H1 (cell line): Measurements from ENCODE around the gene ENDOG. TPM values are rescaled to one million over a fixed set of nuclear protein-coding genes. Genes with fewer than 3 reads are reported as not detected.

Experiments
- CTCF ChIA-PET: fragments of 300-600 bp; sonication (Branson Sonifier 250); formaldehyde crosslinking; loops from one replicate; lab custom pipeline; 2021; ENCODE audit not compliant: partially characterized antibody; lab: Charles Lee
- POLR2A ChIA-PET: fragments of 300-600 bp; sonication (Branson Sonifier 250); formaldehyde crosslinking; loops from one replicate; lab custom pipeline; 2021; ENCODE audit warnings: inconsistent platforms; ENCODE audit not compliant: partially characterized antibody; lab: Charles Lee
- DNase-seq, 2 experiments: peaks; one replicate each; pipeline versions ENCODE4 v3.0.0 to v3.0.0-alpha.2; 2010 to 2022; ENCODE audit warnings: low spot score in 2 of 2, low read depth in 1 of 2, mixed read lengths in 1 of 2
- FAIRE-seq: peaks from 2 replicates; lab custom pipeline; 2011; peaks lifted over from hg19 to GRCh38; lab: Jason Lieb, UNC
- H2AFZ ChIP-seq: 2 replicates; pipeline ENCODE4 v1.8.1; 2012; ENCODE audit warnings: low read length, inconsistent platforms
- H2AK5ac ChIP-seq: 2 replicates; pipeline ENCODE4 v1.6.1; 2013; ENCODE audit warnings: low read depth, low read length
- H2BK120ac ChIP-seq: replicated peaks from 2 replicates; pipeline ENCODE3; 2013; ENCODE audit warnings: low read depth, low read length, inconsistent platforms
- H2BK12ac ChIP-seq: 2 replicates; pipeline ENCODE4 v1.6.1; 2013; ENCODE audit warnings: low read depth, low read length
- H2BK15ac ChIP-seq: 2 replicates; pipeline ENCODE4 v1.6.1; 2013; ENCODE audit warnings: low read length
- H2BK20ac ChIP-seq: 2 replicates; pipeline ENCODE4 v1.6.1; 2013; ENCODE audit warnings: low read length
- H2BK5ac ChIP-seq: 2 replicates; pipeline ENCODE4 v1.6.1; 2013; ENCODE audit warnings: low read depth, low read length
- H3K14ac ChIP-seq: 2 replicates; pipeline ENCODE4 v1.6.1; 2013; ENCODE audit warnings: inconsistent platforms; ENCODE audit not compliant: insufficient read length
- H3K18ac ChIP-seq: 2 replicates; pipeline ENCODE4 v1.6.1; 2013; ENCODE audit warnings: low read length; ENCODE audit errors: extremely low read depth
- H3K23ac ChIP-seq: 2 replicates; pipeline ENCODE4 v1.6.1; 2013; ENCODE audit warnings: inconsistent platforms; ENCODE audit not compliant: insufficient read length
- H3K23me2 ChIP-seq: 2 replicates; pipeline ENCODE4 v1.6.1; 2013; ENCODE audit warnings: low read depth, low read length
- H3K27ac ChIP-seq: 2 replicates; pipeline ENCODE4 v1.6.1; 2011; ENCODE audit warnings: low read depth, low read length, inconsistent platforms
- H3K27me3 ChIP-seq, 4 experiments: replicated peaks in 1 of 4; 1 replicate in 1 of 4; 2 replicates in 3 of 4; pipeline versions ENCODE4 v1.6.1 to v1.8.1; 2011 to 2013; ENCODE audit warnings: low read length in 3 of 4, mild to moderate bottlenecking in 3 of 4, inconsistent platforms in 2 of 4, mixed read lengths in 2 of 4, moderate library complexity in 1 of 4; ENCODE audit not compliant: control insufficient read depth in 3 of 4, insufficient read depth in 3 of 4; ENCODE audit errors: extremely low read depth in 1 of 4
- H3K36me3 ChIP-seq, 4 experiments: 2 replicates each; pipeline versions ENCODE4 v1.6.1 to v1.8.1; 2011 to 2013; ENCODE audit warnings: mild to moderate bottlenecking in 4 of 4, low read length in 3 of 4, moderate library complexity in 2 of 4, control low read depth in 1 of 4, inconsistent platforms in 1 of 4; ENCODE audit not compliant: insufficient read depth in 4 of 4, control insufficient read depth in 2 of 4
- H3K4ac ChIP-seq: replicated peaks from 2 replicates; pipeline ENCODE3; 2013; ENCODE audit warnings: low read length, low read depth, mixed read lengths, inconsistent platforms; ENCODE audit not compliant: insufficient read length
- H3K4me1 ChIP-seq, 4 experiments: replicated peaks in 1 of 4; 1 replicate in 1 of 4; 2 replicates in 3 of 4; pipeline versions ENCODE4 v1.6.1 to v1.8.1; 2011 to 2013; ENCODE audit warnings: low read length in 3 of 4, inconsistent platforms in 2 of 4, mixed read lengths in 1 of 4; ENCODE audit not compliant: insufficient read depth in 4 of 4, control insufficient read depth in 3 of 4
- H3K4me2 ChIP-seq, 2 experiments: 2 replicates each; pipeline versions ENCODE4 v1.6.1 to v1.8.1; 2011 to 2013; ENCODE audit warnings: low read depth in 2 of 2, low read length in 2 of 2, control low read depth in 1 of 2, inconsistent platforms in 1 of 2, mild to moderate bottlenecking in 1 of 2; ENCODE audit not compliant: insufficient read depth in 1 of 2
- H3K4me3 ChIP-seq, 4 experiments: fragments of 200-600, 300-600 bp in 1 of 4; sonication (generic), shearing (Covaris generic), sonication (Bioruptor Twin) in 1 of 4; 2 replicates each; pipeline versions ENCODE4 v1.5.1 to v1.8.1; 2011 to 2016; ENCODE audit warnings: low read length in 4 of 4, low read depth in 3 of 4, control low read depth in 2 of 4, inconsistent platforms in 2 of 4, mild to moderate bottlenecking in 2 of 4, mixed read lengths in 1 of 4, moderate library complexity in 1 of 4; ENCODE audit not compliant: insufficient read depth in 2 of 4; ENCODE audit errors: extremely low read depth in 1 of 4
- H3K56ac ChIP-seq: replicated peaks from 2 replicates; pipeline ENCODE3; 2013; ENCODE audit warnings: low read depth, mild to moderate bottlenecking, mixed read lengths, low read length, inconsistent platforms; ENCODE audit not compliant: insufficient read length
- H3K79me1 ChIP-seq: 2 replicates; pipeline ENCODE4 v1.6.1; 2013; ENCODE audit warnings: low read depth, low read length, control low read depth
- H3K79me2 ChIP-seq, 2 experiments: 2 replicates each; pipeline versions ENCODE4 v1.6.1 to v1.8.1; 2012 to 2013; ENCODE audit warnings: low read length in 2 of 2, mild to moderate bottlenecking in 2 of 2, inconsistent platforms in 1 of 2; ENCODE audit not compliant: insufficient read depth in 2 of 2, control insufficient read depth in 1 of 2
- H3K9ac ChIP-seq, 4 experiments: replicated peaks in 1 of 4; 1 replicate in 1 of 4; 2 replicates in 3 of 4; pipeline versions ENCODE4 v1.6.1 to v1.8.1; 2011 to 2013; ENCODE audit warnings: low read depth in 3 of 4, low read length in 3 of 4, control low read depth in 2 of 4, mild to moderate bottlenecking in 2 of 4, moderate library complexity in 2 of 4, inconsistent platforms in 1 of 4; ENCODE audit errors: extremely low read depth in 1 of 4
- H3K9me3 ChIP-seq, 2 experiments: 2 replicates each; pipeline versions ENCODE4 v1.6.1 to v1.8.1; 2012 to 2013; ENCODE audit warnings: mild to moderate bottlenecking in 2 of 2, moderate library complexity in 2 of 2, control low read depth in 1 of 2, inconsistent platforms in 1 of 2, low read depth in 1 of 2, low read length in 1 of 2, mixed read lengths in 1 of 2; ENCODE audit not compliant: insufficient read depth in 2 of 2
- H4K20me1 ChIP-seq, 2 experiments: replicated peaks in 1 of 2; 2 replicates each; pipeline versions ENCODE3 to v1.8.1; 2011 to 2013; ENCODE audit warnings: inconsistent platforms in 2 of 2, low read length in 2 of 2, mild to moderate bottlenecking in 1 of 2; ENCODE audit not compliant: insufficient read depth in 2 of 2, control insufficient read depth in 1 of 2
- H4K5ac ChIP-seq: 2 replicates; pipeline ENCODE4 v1.6.1; 2013; ENCODE audit warnings: low read length, low read depth, mixed read lengths, inconsistent platforms; ENCODE audit not compliant: insufficient read length
- H4K8ac ChIP-seq: 2 replicates; pipeline ENCODE4 v1.8.0; 2013; ENCODE audit warnings: mild to moderate bottlenecking, moderate library complexity, low read length, inconsistent platforms; ENCODE audit not compliant: insufficient read depth; ENCODE audit errors: extremely low read depth
- H4K91ac ChIP-seq: replicated peaks from 2 replicates; pipeline ENCODE3; 2013; ENCODE audit warnings: low read length, mixed read lengths, inconsistent platforms; ENCODE audit not compliant: insufficient read length
- ASH2L ChIP-seq: fragments of 200-600, 300-600 bp; sonication (generic); IDR thresholded peaks from one replicate; pipeline ENCODE4 v1.7.1; 2017; ENCODE audit warnings: low read length
- CHD2 ChIP-seq: IDR thresholded peaks from 2 replicates; pipeline ENCODE4 v1.6.1; 2012; ENCODE audit warnings: low read length, improper control_type of control experiment
- EGR1 ChIP-seq: IDR thresholded peaks from 2 replicates; pipeline ENCODE4 v1.6.1; 2011; ENCODE audit warnings: low read depth, low read length, borderline replicate concordance
- FOSL1 ChIP-seq: IDR thresholded peaks from 2 replicates; pipeline ENCODE4 v1.6.1; 2011; ENCODE audit warnings: mild to moderate bottlenecking, low read depth, low read length, moderate library complexity; ENCODE audit not compliant: insufficient read depth
- SP4 ChIP-seq: IDR thresholded peaks from 2 replicates; pipeline ENCODE4 v1.6.1; 2012; ENCODE audit warnings: low read length, inconsistent platforms
- WGBS, 2 experiments: shearing (Covaris generic) in 1 of 2; methylation state at CpG; one replicate each; pipeline versions ENCODE4 v1.1.6 to v1.1.7; 2013 to 2015; ENCODE audit warnings: low lambda C conversion rate in 2 of 2, mixed read lengths in 2 of 2, inconsistent platforms in 1 of 2, low coverage in 1 of 2, missing lambda C conversion rate in 1 of 2; ENCODE audit not compliant: insufficient replicate concordance in 2 of 2, insufficient coverage in 1 of 2, insufficient read length in 1 of 2; ENCODE audit errors: extremely low coverage in 1 of 2, missing lambda C conversion rate in 1 of 2; 5-methylcytosine and 5-hydroxymethylcytosine counted together
- polyA plus RNA-seq, 7 experiments: library from polyadenylated mRNA; depleted of rRNA in 3 of 7; stranded (reverse) in 5 of 7; unstranded in 2 of 7; fragments of >200 nt in 5 of 7; fragments of 200-250 nt in 2 of 7; gene quantifications; 1 replicate in 5 of 7; 2 replicates in 1 of 7; 4 replicates in 1 of 7; pipeline versions ENCODE4 v1.2.1 to v1.2.3, GENCODE V29; 2011 to 2013; ENCODE audit warnings: missing spikeins in 2 of 7, mixed read lengths in 2 of 7
- total RNA-seq: library from RNA; stranded (reverse); fragmentation: NEBNext Ultra II Directional; extraction: Animal tissue kit (Norgen Biotek cat#: 25700); gene quantifications from 2 replicates; pipeline ENCODE4 v1.2.1, GENCODE V29; 2021

ENDOG gene
- total and polyA plus RNA-seq, 2 of the 8 experiments (the other 6 are each of a cell fraction or from before 2014, with no cell fraction given), result 17.5 to 23.4 TPM

DNA sequence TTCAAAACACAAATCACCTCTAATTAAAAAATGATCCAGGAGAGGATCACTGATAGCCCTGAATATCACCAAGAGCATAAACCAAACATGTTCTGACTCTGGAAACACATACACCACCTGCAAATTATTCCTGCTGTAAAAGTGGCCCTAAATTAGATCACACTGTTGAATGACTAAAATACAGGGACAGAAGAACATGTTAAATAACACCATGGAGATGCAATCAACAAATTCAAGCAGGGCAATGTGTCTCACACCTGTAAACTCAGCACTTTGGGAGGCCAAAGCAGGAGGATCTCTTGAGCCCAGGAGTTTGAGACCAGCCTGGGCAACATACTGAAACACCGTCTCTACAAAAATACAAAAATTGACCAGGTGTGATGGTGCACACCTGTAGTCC, 29.5 kb downstream of the ENDOG start:
- TF ChIP-seq FOSL1 (no peak), CHD2 (no peak), ASH2L (no peak), EGR1 (no peak), SP4 (no peak)
- TF ChIP-seq, all 59 proteins: peak for 0
- Histone ChIP-seq H3K79me2 (peaks cover 0 to 5% of the 10 kb centered on the region in 2 experiments; a peak in 1 of 4 replicates), H4K8ac (no peak overlapping the region), H4K20me1 (peaks cover 0 to 5% of the 10 kb centered on the region in 2 experiments), H3K23ac (no peak overlapping the region), H2AK5ac (no peak overlapping the region), H3K56ac (no peak overlapping the region), H3K4me3 (no peak overlapping the region), H2BK15ac (no peak overlapping the region), H3K14ac (no peak overlapping the region), H3K23me2 (no peaks in the 10 kb centered on the region), H3K4me2 (no peak overlapping the region), H4K5ac (no peak overlapping the region), H3K4me1 (no peaks in the 10 kb centered on the region), H3K36me3 (0 out of 8 replicates have a peak, but pooled peaks cover 0 to 3% (median 0%) of the 10 kb centered on the region in 4 experiments), H3K9ac (no peak overlapping the region), H3K18ac (no peak overlapping the region), H3K27me3 (no peaks in the 10 kb centered on the region), H3K4ac (no peak overlapping the region), H4K91ac (no peak overlapping the region), H3K27ac (no peak overlapping the region), H2BK120ac (no peak overlapping the region), H2BK20ac (no peak overlapping the region), H2BK12ac (no peak overlapping the region), H3K9me3 (peaks cover 8 to 12% of the 10 kb centered on the region in 2 experiments; a peak in 3 of 4 replicates), H2BK5ac (no peak overlapping the region), H2AFZ (no peak overlapping the region), H3K79me1 (0 out of 2 replicates have a peak, but pooled peaks cover 2% of the 10 kb centered on the region)
- ChIA-PET POLR2A (no interaction called here), CTCF (interaction anchor here (0.8 to 2.0 kb wide), 3 partner anchors 15 to 81 kb away, joined by 3 to 10 read pairs (median 4); no protein-coding TSS in a partner anchor)
- 95% methylated on average over 1 of the region's 1 CpG; no CpG with 5 or more reads in 1 of the 2 experiments for WGBS, 2 experiments
- DNase-seq, result no peak
- no peak for FAIRE-seq
